HCT116 (cell line): Measurements from ENCODE around the gene MARCHF3. TPM values are rescaled to one million over a fixed set of nuclear protein-coding genes. Genes with fewer than 3 reads are reported as not detected.

ENCODE experiments used
- ATAC-seq: fragments of 200-7000 bp; cut with Tn5 transposase; 2 replicates; pipeline ENCODE4 v1.9.1; 2020; ENCODE audit warnings: mild to moderate bottlenecking, moderate library complexity
- BruUV-seq: library from RNA; stranded (reverse); fragments of 400-500 nt; replicated peaks from 2 replicates; lab custom pipeline; 2021; lab: Mats Ljungman, UMichigan
- CTCF ChIA-PET: fragments of 300-600 bp; sonication (Branson Sonifier 250); formaldehyde crosslinking; loops from one replicate; lab custom pipeline; 2021; ENCODE audit warnings: antibody characterized with exemption; lab: Charles Lee
- POLR2A ChIA-PET: fragments of 300-600, 350-600 bp; sonication (Branson Sonifier 250); formaldehyde crosslinking; loops from one replicate; lab custom pipeline; 2021; ENCODE audit warnings: antibody characterized with exemption; lab: Charles Lee
- RAD21 ChIA-PET, 2 experiments: fragments of 300-600 bp; sonication (Branson Sonifier 250); formaldehyde crosslinking; loops; one replicate each; lab custom pipeline; 2023; ENCODE audit warnings: low total read pairs in 2 of 2; ENCODE audit not compliant: uncharacterized antibody in 2 of 2, unreplicated experiment in 2 of 2, low non-redundant PET in 1 of 2; lab: Charles Lee
- DNase-seq: peaks from one replicate; pipeline ENCODE4 v3.0.0-alpha.2; 2010; ENCODE audit warnings: low read depth, low spot score
- H2AFZ ChIP-seq: fragments of 200-600 bp; shearing (Covaris generic), sonication (generic); 2 replicates; pipeline ENCODE4 v1.6.1; 2017; ENCODE audit warnings: low read depth, mixed run types, mixed read lengths, antibody characterized with exemption, low read length; ENCODE audit not compliant: poor library complexity, severe bottlenecking
- H3K27ac ChIP-seq: 2 replicates; pipeline ENCODE4 v1.5.1; 2012; ENCODE audit warnings: low read depth, low read length
- H3K27me3 ChIP-seq: fragments of 200-600 bp; sonication (generic); 2 replicates; pipeline ENCODE4 v1.6.1; 2016; ENCODE audit warnings: mixed run types, low read length, mixed read lengths; ENCODE audit not compliant: insufficient read depth
- H3K36me3 ChIP-seq, 2 experiments: fragments of 200-500 bp in 1 of 2; fragments of 200-600 bp in 1 of 2; sonication (Bioruptor generic) in 1 of 2; sonication (generic) in 1 of 2; 2 replicates each; pipeline versions ENCODE4 v1.5.1 to v1.6.1; 2014 to 2016; ENCODE audit warnings: low read length in 2 of 2, inconsistent platforms in 1 of 2, mixed read lengths in 1 of 2, mixed run types in 1 of 2; ENCODE audit not compliant: insufficient read depth in 2 of 2, control insufficient read depth in 1 of 2
- H3K4me1 ChIP-seq, 2 experiments: fragments of 200-600 bp in 1 of 2; sonication (generic) in 1 of 2; 2 replicates each; pipeline versions ENCODE4 v1.5.1 to v1.6.1; 2012 to 2017; ENCODE audit warnings: low read length in 2 of 2, inconsistent platforms in 1 of 2, mild to moderate bottlenecking in 1 of 2, mixed read lengths in 1 of 2, mixed run types in 1 of 2, moderate library complexity in 1 of 2; ENCODE audit not compliant: insufficient read depth in 2 of 2, control insufficient read depth in 1 of 2
- H3K4me2 ChIP-seq: fragments of 200-600 bp; sonication (generic); 2 replicates; pipeline ENCODE4 v1.6.1; 2017; ENCODE audit warnings: mixed run types, low read length, mixed read lengths
- H3K4me3 ChIP-seq, 2 experiments: fragments of 200-600 bp in 1 of 2; sonication (generic) in 1 of 2; replicated peaks in 1 of 2; 2 replicates each; pipeline ENCODE4 v1.5.1; 2011 to 2016; ENCODE audit warnings: low read length in 2 of 2, control low read depth in 1 of 2, low read depth in 1 of 2, mild to moderate bottlenecking in 1 of 2, mixed read lengths in 1 of 2, mixed run types in 1 of 2
- H3K79me2 ChIP-seq: fragments of 200-600 bp; sonication (generic); 2 replicates; pipeline ENCODE4 v1.6.1; 2017; ENCODE audit warnings: mild to moderate bottlenecking, mixed run types, low read length, moderate library complexity, mixed read lengths; ENCODE audit not compliant: insufficient read depth
- H3K9ac ChIP-seq: fragments of 200-600 bp; sonication (generic); 2 replicates; pipeline ENCODE4 v1.6.1; 2016; ENCODE audit warnings: low read length, mixed read lengths
- H3K9me2 ChIP-seq: fragments of 200-600 bp; sonication (generic), shearing (Covaris generic); 2 replicates; pipeline ENCODE4 v1.6.1; 2017; ENCODE audit warnings: mixed run types, mild to moderate bottlenecking, moderate library complexity; ENCODE audit not compliant: insufficient read depth
- H3K9me3 ChIP-seq, 2 experiments: fragments of 200-500 bp in 1 of 2; fragments of 200-600 bp in 1 of 2; sonication (Bioruptor generic) in 1 of 2; sonication (generic) in 1 of 2; 2 replicates each; pipeline ENCODE4 v1.6.1; 2014 to 2017; ENCODE audit warnings: low read length in 2 of 2, mixed read lengths in 2 of 2, inconsistent platforms in 1 of 2, low read depth in 1 of 2, mild to moderate bottlenecking in 1 of 2, mixed run types in 1 of 2, moderate library complexity in 1 of 2; ENCODE audit not compliant: control insufficient read depth in 1 of 2, insufficient read depth in 1 of 2
- H4K20me1 ChIP-seq: fragments of 200-600 bp; sonication (generic), shearing (Covaris generic); 2 replicates; pipeline ENCODE4 v1.6.1; 2017; ENCODE audit warnings: mixed run types, mild to moderate bottlenecking, moderate library complexity; ENCODE audit not compliant: insufficient read depth
- ATF3 ChIP-seq: IDR thresholded peaks from 2 replicates; pipeline ENCODE4 v1.6.1; 2012
- CBX3 ChIP-seq: IDR thresholded peaks from 2 replicates; pipeline ENCODE4 v1.6.1; 2012; ENCODE audit warnings: low read depth
- EGR1 ChIP-seq: IDR thresholded peaks from 2 replicates; pipeline ENCODE4 v1.6.1; 2012; ENCODE audit warnings: low read depth
- FOSL1 ChIP-seq: IDR thresholded peaks from 2 replicates; pipeline ENCODE4 v1.6.1; 2012; ENCODE audit warnings: low read depth
- JUND ChIP-seq: IDR thresholded peaks from 2 replicates; pipeline ENCODE4 v1.6.1; 2012
- POLR2A ChIP-seq: IDR thresholded peaks from 2 replicates; pipeline ENCODE4 v1.7.0; 2011; ENCODE audit warnings: borderline replicate concordance; ENCODE audit not compliant: insufficient read depth, insufficient read length; ENCODE audit errors: extremely low read depth
- POLR2AphosphoS5 ChIP-seq: IDR thresholded peaks from 2 replicates; pipeline ENCODE4 v1.6.1; 2011; ENCODE audit warnings: mild to moderate bottlenecking, low read depth, low read length, moderate library complexity
- RAD21 ChIP-seq: IDR thresholded peaks from 2 replicates; pipeline ENCODE4 v1.6.1; 2012; ENCODE audit warnings: low read depth, mild to moderate bottlenecking
- SIN3A ChIP-seq: IDR thresholded peaks from 2 replicates; pipeline ENCODE4 v1.6.1; 2012; ENCODE audit warnings: low read depth
- SP1 ChIP-seq: IDR thresholded peaks from 2 replicates; pipeline ENCODE4 v1.6.1; 2012; ENCODE audit warnings: low read depth
- YY1 ChIP-seq: IDR thresholded peaks from 2 replicates; pipeline ENCODE4 v1.6.1; 2011; ENCODE audit warnings: low read length, low read depth, moderate library complexity, mild to moderate bottlenecking; ENCODE audit not compliant: insufficient replicate concordance; ENCODE audit errors: extremely low read depth
- ZBTB33 ChIP-seq: IDR thresholded peaks from 2 replicates; pipeline ENCODE4 v1.6.1; 2011; ENCODE audit warnings: mild to moderate bottlenecking, low read length, moderate library complexity; ENCODE audit not compliant: insufficient replicate concordance; ENCODE audit errors: extremely low read depth
- ZFX ChIP-seq: fragments of 450-650 bp; IDR thresholded peaks from 2 replicates; pipeline ENCODE4 v1.6.1; 2017
- ZNF274 ChIP-seq: fragments of 200-500 bp; sonication (Bioruptor generic); IDR thresholded peaks from 2 replicates; pipeline ENCODE4 v1.6.1; 2014; ENCODE audit warnings: mild to moderate bottlenecking, low read depth, low read length, inconsistent platforms
- intact Hi-C: fragments of 100-400 bp; cut with micrococcal nuclease; formaldehyde crosslinking; loops from 2 replicates; pipeline ENCODE4 v1.10.0; 2022
- total RNA-seq: library from RNA; stranded (reverse); gene quantifications from one replicate; pipeline ENCODE4 v1.2.1, GENCODE V29; 2021; ENCODE audit not compliant: unreplicated experiment
- TF ChIP-seq, protein P1 (sequence below): IDR thresholded peaks from 2 replicates; pipeline ENCODE4 v1.6.1; 2012
- TF ChIP-seq, protein P2 (sequence below), 3 experiments: fragments of 200-600 bp in 1 of 3; sonication (generic) in 1 of 3; IDR thresholded peaks in 2 of 3; conservative IDR thresholded peaks in 1 of 3; 2 replicates each; pipeline ENCODE4 v1.5.1; 2012 to 2017; ENCODE audit warnings: low read depth in 2 of 3, low read length in 2 of 3, antibody characterized with exemption in 1 of 3, borderline replicate concordance in 1 of 3, control low read depth in 1 of 3, mild to moderate bottlenecking in 1 of 3, mixed read lengths in 1 of 3, mixed run types in 1 of 3, moderate library complexity in 1 of 3; ENCODE audit not compliant: insufficient read depth in 1 of 3

MARCHF3 gene
- total RNA-seq, 1 experiment from 2014 or later: 2.3 TPM

- no peak for TF ChIP-seq YY1
- no peak for TF ChIP-seq ZFX
- no peak for TF ChIP-seq SIN3A
- TF ChIP-seq FOSL1: no peak
- TF ChIP-seq ATF3: no peak
- TF ChIP-seq ZNF274: no peak
- TF ChIP-seq EGR1: no peak
- TF ChIP-seq SP1: no peak
- no peak for TF ChIP-seq POLR2A
- TF ChIP-seq, protein P1, sequence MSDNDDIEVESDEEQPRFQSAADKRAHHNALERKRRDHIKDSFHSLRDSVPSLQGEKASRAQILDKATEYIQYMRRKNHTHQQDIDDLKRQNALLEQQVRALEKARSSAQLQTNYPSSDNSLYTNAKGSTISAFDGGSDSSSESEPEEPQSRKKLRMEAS: no peak
- TF ChIP-seq CBX3: no peak
Measured at GRCh38 chr5:127011961-127012644, 18.3 kb downstream of the MARCHF3 start (continued).

DNA sequence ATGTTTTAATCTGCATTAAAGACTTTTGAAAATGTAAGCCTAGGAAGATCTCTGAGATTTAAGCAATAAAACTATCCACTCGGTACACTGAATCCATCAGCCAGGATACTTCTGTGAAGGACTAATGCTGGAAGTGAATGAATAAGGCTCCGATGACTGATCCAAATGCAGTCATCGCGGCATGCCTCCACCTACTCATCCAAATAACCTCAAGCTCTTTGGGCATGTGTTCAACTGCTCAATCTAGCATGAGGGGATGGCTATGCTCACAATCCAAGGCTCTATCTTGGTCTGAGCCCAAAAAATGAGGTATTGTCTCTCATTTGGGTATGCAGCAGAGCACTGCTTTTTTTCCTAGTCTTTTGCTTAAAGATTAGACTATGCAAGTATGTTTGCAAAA, 19.2 kb downstream of the MARCHF3 start:
- Histone ChIP-seq H3K27ac (no peak overlapping the region), H3K9me3 (no peaks in the 10 kb centered on the region), H3K4me3 (no peak overlapping the region), H3K36me3 (no peaks in the 10 kb centered on the region), H3K9me2 (no peaks in the 10 kb centered on the region), H3K27me3 (no peaks in the 10 kb centered on the region), H2AFZ (no peak overlapping the region), H3K79me2 (no peaks in the 10 kb centered on the region), H3K9ac (no peak overlapping the region), H4K20me1 (no peaks in the 10 kb centered on the region), H3K4me1 (no peaks in the 10 kb centered on the region), H3K4me2 (no peak overlapping the region)
- ChIA-PET POLR2A (no interaction called here), RAD21 (no interaction called here), CTCF (no interaction called here)
- BruUV-seq: no TSS peak
- ATAC-seq (no peak), DNase-seq (no peak)
- intact Hi-C loops: no loop called here
- TF ChIP-seq JUND (no peak), POLR2AphosphoS5 (no peak), EGR1 (no peak), SP1 (no peak), POLR2A (no peak), RAD21 (no peak), ZBTB33 (no peak)
- TF ChIP-seq, protein P1: no peak
- TF ChIP-seq, protein P2, sequence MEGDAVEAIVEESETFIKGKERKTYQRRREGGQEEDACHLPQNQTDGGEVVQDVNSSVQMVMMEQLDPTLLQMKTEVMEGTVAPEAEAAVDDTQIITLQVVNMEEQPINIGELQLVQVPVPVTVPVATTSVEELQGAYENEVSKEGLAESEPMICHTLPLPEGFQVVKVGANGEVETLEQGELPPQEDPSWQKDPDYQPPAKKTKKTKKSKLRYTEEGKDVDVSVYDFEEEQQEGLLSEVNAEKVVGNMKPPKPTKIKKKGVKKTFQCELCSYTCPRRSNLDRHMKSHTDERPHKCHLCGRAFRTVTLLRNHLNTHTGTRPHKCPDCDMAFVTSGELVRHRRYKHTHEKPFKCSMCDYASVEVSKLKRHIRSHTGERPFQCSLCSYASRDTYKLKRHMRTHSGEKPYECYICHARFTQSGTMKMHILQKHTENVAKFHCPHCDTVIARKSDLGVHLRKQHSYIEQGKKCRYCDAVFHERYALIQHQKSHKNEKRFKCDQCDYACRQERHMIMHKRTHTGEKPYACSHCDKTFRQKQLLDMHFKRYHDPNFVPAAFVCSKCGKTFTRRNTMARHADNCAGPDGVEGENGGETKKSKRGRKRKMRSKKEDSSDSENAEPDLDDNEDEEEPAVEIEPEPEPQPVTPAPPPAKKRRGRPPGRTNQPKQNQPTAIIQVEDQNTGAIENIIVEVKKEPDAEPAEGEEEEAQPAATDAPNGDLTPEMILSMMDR (IDR thresholded peaks at IDR 0.05 in 2 of 3, conservative IDR thresholded peaks at IDR 0.05 in 1 of 3; ENCODE audit: borderline replicate concordance in 1 of 3, insufficient read depth in 1 of 3, low read depth in 2 of 3, low read length in 2 of 3): no peak
